Body of pancreas (tissue), 4 donors: Measurements from ENCODE around the gene DDX1. TPM values are rescaled to one million over a fixed set of nuclear protein-coding genes. Genes with fewer than 3 reads are reported as not detected.
A peak's percentile ranks its signal among the peaks of the same experiment; 100 is the strongest.

Experiments
- ATAC-seq: fragments of 150-250 bp; one replicate; pipeline ENCODE4 v1.9.1; 2016
- DNase-seq, 4 donors: peaks; one replicate each; pipeline ENCODE4 v3.0.0-alpha.2; 2019
- H3K27ac ChIP-seq, 4 donors: fragments of 200-600 bp; sonication (generic); 1 replicate in 3 of 4; 2 replicates in 1 of 4; pipeline versions ENCODE4 v1.5.1 to v1.6.1; 2016 to 2019; ENCODE audit warnings: mild to moderate bottlenecking in 1 of 4, mixed read lengths in 1 of 4, moderate library complexity in 1 of 4
- H3K27me3 ChIP-seq, 2 donors: fragments of 200-600 bp; sonication (generic); one replicate each; pipeline ENCODE4 v1.6.0; 2016; ENCODE audit warnings: mild to moderate bottlenecking in 1 of 2
- H3K36me3 ChIP-seq, 2 donors: fragments of 200-600 bp; sonication (generic); replicated peaks in 1 of 2; 2 replicates each; pipeline ENCODE4 v1.5.1; 2016; ENCODE audit warnings: low read depth in 2 of 2; ENCODE audit not compliant: insufficient read depth in 1 of 2
- H3K4me1 ChIP-seq: fragments of 200-600 bp; sonication (generic); one replicate; pipeline ENCODE4 v1.6.0; 2016
- H3K4me3 ChIP-seq, 2 donors: fragments of 200-600 bp; sonication (generic); 1 replicate in 1 of 2; 2 replicates in 1 of 2; pipeline ENCODE4 v1.5.1; 2016 to 2019
- H3K9me3 ChIP-seq, 3 donors: fragments of 200-600 bp; sonication (generic); 1 replicate in 2 of 3; 2 replicates in 1 of 3; pipeline ENCODE4 v1.5.1; 2016
- CTCF ChIP-seq, 7 experiments: fragments of 450-650 bp in 4 of 7; fragments of 200-600 bp in 3 of 7; sonication (generic) in 3 of 7; IDR thresholded peaks; one replicate each; pipeline ENCODE4 v1.5.1; 2016 to 2019; ENCODE audit warnings: antibody characterized with exemption in 7 of 7
- POLR2A ChIP-seq, 3 donors: fragments of 450-650 bp; IDR thresholded peaks; one replicate each; pipeline ENCODE4 v1.6.1; 2016; ENCODE audit warnings: antibody characterized with exemption in 3 of 3, mild to moderate bottlenecking in 2 of 3
- WGBS, 2 donors: methylation state at CpG; one replicate each; pipeline ENCODE4 v1.1.5; 2017; 5-methylcytosine and 5-hydroxymethylcytosine counted together
- intact Hi-C: fragments of 100-400 bp; cut with DNase I; formaldehyde crosslinking; loops from one replicate; pipeline ENCODE4 v1.15.1; 2023
- total RNA-seq, 2 donors: library from RNA; depleted of rRNA; stranded (reverse); fragments of >200 nt; gene quantifications; one replicate each; pipeline ENCODE4 v1.1.0, GENCODE V29; 2016

Gene DDX1
- total RNA-seq, 2 donors from 2014 or later, result 35.3 to 61.3 TPM

- Histone ChIP-seq H3K4me3 (no peak overlapping the region), H3K27me3 (no peaks in the 10 kb centered on the region), H3K27ac (no peak overlapping the region), H3K4me1 (peaks cover 13% of the 10 kb centered on the region), H3K36me3 (peaks cover 9 to 18% of the 10 kb centered on the region in 2 donors), H3K9me3 (no peaks in the 10 kb centered on the region)
- DNase-seq (no peak), ATAC-seq (no peak)
- TF ChIP-seq CTCF (IDR thresholded peaks at IDR 0.05), result no peak
- no peak for TF ChIP-seq POLR2A (IDR thresholded peaks at IDR 0.05)
- WGBS, 2 donors, result 82 to 91% methylated on average over 4 of the region's 4 CpGs
- intact Hi-C loops, result no loop called here
Observed at GRCh38 chr2:15633043-15633970, 41.6 kb downstream of the DDX1 start.

GRCh38 chr2:15633971-15634346 lies 42.3 kb downstream of the DDX1 start:
- no peaks in the 10 kb centered on the region for H3K27me3 ChIP-seq
- TF ChIP-seq POLR2A (IDR thresholded peaks at IDR 0.05) (no peak), CTCF (IDR thresholded peaks at IDR 0.05) (no peak)
- ATAC-seq (no peak), DNase-seq (no peak)
- intact Hi-C loops, result no loop called here
- peaks cover 8% of the 10 kb centered on the region for H3K4me1 ChIP-seq
- no peak overlapping the region for H3K4me3 ChIP-seq
- peaks cover 9 to 18% of the 10 kb centered on the region in 2 donors for H3K36me3 ChIP-seq
- no peak overlapping the region for H3K27ac ChIP-seq
- WGBS, 2 donors, result 77 to 81% methylated on average over 3 of the region's 3 CpGs
- no peaks in the 10 kb centered on the region for H3K9me3 ChIP-seq

GRCh38 chr2:15634846-15635490 lies 43.3 kb downstream of the DDX1 start:
- peak overlapping the region in 2 of 4 donors; percentile 11 to 46 for H3K27ac ChIP-seq
- no peak overlapping the region for H3K4me3 ChIP-seq
- H3K9me3 ChIP-seq, result no peaks in the 10 kb centered on the region
- TF ChIP-seq CTCF (IDR thresholded peaks at IDR 0.05) (no peak), POLR2A (IDR thresholded peaks at IDR 0.05) (no peak)
- ATAC-seq, result peak; percentile 51
- intact Hi-C loops, result no loop called here
- DNase-seq, result no peak
- WGBS, 2 donors, result 19 to 30% methylated on average over 1 of the region's 1 CpG
- H3K27me3 ChIP-seq, result no peaks in the 10 kb centered on the region
- H3K36me3 ChIP-seq, result peaks cover 9 to 15% of the 10 kb centered on the region in 2 donors
- H3K4me1 ChIP-seq, result no peaks in the 10 kb centered on the region

GRCh38 chr2:15636972-15637785 lies 45.5 kb downstream of the DDX1 start:
- ATAC-seq (peak; percentile 78), DNase-seq (peak; percentile 57 to 78 (median 70))
- no peak overlapping the region for H3K27ac ChIP-seq
- H3K9me3 ChIP-seq, result no peaks in the 10 kb centered on the region
- H3K4me3 ChIP-seq, result no peak overlapping the region
- H3K36me3 ChIP-seq, result peaks cover 0 to 8% of the 10 kb centered on the region in 2 donors
- TF ChIP-seq CTCF (IDR thresholded peaks at IDR 0.05), result peak; percentile 47 to 88 (median 83)
- TF ChIP-seq POLR2A (IDR thresholded peaks at IDR 0.05), result no peak
- WGBS, 2 donors, result 13 to 18% methylated on average over 6 of the region's 6 CpGs
- intact Hi-C loops, result no loop called here
- H3K27me3 ChIP-seq, result no peaks in the 10 kb centered on the region
- no peaks in the 10 kb centered on the region for H3K4me1 ChIP-seq
